NAMALWA (cell line): ENCODE measurements around the gene SLC46A1.

Experiments
- DNase-seq: peaks from one replicate; pipeline ENCODE4 v3.0.0-alpha.2; 2015; ENCODE audit warnings: low spot score

The SLC46A1 gene

DNA sequence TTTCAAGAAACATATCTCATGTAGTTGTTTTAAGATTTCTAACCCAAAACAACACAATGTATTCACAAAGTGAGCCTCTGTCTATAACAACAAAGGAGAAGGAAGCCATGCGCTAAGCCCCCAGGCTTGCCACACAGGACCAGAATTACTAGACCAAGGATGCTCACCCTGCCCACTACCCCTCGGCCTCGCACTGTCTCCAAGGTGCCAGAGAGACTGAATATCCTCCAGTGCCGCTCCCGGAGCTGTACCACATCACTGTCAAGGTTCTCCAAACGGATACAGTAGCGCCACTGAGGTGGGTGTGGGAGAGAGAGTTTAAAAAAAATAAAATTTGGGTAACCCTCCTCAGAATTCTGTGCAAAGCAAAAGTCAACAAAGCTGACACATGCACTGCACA lies 55.7 kb downstream of the SLC46A1 start:
- no peak for DNase-seq

DNA sequence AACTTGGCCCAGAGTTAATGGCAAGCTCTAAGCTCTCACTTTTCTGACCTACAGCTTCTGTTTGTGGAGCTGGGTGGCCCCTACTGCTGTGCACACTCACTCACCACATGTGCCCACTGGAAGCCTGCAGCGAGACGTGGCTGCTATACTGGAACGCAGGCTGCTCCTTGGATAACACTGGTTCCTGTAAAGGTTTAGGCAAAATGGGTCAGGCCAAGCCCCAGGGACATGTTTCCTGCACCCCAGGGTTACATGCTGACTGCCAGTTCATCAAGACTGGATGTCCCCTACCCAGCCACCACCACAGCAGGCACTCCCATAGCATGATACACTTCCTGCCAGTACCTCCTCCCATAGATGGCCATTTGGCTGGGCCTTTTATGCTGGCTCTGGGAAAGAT lies 57.0 kb downstream of the SLC46A1 start:
- DNase-seq = no peak

DNA sequence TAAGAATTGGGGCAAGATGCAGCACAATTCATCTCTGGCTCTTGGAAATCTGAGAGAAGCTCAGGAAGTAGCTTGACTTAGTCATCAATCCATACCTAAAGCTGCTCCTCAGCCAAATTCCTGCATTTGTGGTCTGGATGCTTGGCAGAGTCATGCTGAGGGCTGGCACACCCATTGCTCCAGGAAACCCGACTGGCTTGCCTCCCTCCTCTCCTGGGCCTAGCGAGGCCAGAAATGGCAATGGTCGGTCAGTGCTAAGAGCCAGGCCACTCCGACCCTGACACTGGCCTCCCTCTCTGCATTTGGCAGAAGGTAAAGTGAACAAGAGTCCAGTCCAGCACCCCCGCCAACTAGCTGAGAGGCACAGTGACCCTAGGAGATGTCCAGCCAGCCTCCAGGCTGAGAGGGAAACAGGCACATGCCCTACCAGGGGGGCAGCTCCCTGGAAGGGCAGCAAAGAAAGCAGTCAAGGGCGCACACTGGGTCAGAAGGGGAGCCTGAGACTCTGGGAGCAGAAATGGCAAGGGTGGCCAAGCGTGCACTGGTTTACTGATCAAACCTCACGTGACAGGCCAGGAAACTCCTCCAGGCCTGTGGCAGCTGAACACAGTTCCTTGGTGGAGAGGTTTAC lies 58.6 kb downstream of the SLC46A1 start:
- DNase-seq = no peak

DNA sequence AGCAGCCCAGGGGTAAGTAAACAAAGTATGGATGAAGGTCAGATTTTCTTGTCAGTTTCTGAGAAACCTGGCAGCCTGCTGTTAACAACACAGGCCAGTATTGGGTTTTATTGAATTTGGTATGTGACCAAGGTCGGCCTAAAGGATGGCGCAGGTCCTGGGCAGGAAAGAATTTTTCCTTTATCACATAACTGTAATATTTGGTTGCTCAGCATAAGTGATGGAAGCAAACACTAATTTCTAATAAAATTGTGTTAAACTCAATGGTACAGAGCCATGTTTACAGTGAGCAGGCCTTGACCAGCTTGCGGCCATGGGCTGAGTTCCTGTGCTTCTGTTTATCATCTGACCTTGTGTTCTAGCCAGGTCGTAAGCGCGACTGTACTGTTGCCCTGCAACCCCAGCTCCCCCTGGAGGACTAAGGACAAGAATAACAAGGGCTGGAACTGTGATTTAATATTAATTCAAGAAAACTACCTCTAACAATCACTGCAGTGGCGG lies 59.2 kb downstream of the SLC46A1 start:
- DNase-seq = peak; percentile 40

DNA sequence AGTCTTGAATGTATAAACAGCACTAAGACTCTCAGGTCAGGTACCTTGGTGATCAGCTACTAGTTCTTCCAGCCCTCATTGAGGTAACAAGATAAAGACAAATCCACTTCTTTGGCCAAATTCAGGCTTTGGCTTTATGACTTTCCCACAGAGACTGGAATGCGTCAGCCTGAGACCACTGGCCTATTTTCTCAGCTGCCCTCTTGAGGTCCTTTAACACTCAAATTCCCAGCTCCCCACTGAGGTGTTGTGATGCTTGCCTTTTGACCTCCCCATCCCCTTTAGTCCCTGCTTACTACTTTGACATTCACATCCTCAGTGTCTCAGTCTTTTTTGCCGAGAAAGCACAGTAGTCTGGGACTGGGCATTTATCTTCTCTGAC lies 59.8 kb downstream of the SLC46A1 start:
- no peak for DNase-seq

DNA sequence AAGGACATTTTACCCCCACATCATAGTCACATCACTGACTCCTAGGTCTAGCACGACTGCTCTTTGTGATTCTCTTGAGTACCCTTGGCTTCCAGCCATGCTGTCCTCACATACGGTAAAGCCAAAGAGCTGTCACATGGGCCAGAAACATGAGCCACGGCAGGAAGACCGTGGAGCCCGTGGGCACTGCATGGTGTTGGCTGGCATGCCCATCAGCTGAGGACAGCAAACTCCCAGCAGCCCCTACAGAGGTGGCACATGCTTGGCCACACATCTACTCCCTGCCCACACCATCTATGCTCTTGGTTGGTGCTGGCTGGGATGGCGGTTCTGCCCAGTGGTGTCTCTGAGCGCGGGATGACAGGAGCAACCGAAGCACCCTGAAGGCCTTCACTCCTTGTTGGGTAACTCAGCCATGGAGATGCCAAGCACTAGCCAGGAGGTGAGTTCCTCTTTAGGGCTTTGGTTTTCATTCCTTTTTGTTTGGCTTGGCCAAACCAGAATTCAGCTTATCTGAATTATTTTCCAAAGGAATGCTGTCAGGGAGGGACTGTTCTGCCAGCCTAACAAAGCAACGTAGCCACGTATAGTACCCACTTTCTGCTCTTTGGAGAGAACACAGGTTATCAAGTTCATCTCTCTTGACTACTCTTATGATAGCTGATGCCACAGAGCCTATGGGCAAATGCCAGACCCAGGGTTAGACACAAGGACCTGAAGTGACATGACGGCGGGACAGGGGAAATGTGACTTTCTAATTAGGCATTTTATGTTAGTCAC lies 60.4 kb downstream of the SLC46A1 start:
- DNase-seq = no peak
